Transverse colon (tissue), 4 donors: ENCODE data around the gene BMP6. TPM values are rescaled to one million over a fixed set of nuclear protein-coding genes. Genes with fewer than 3 reads are reported as not detected.

Experiments
- DNase-seq: peaks from one replicate; pipeline ENCODE4 v3.0.0-alpha.2; 2019
- H3K27ac ChIP-seq, 4 donors: fragments of 200-600 bp; sonication (generic); 2 replicates each; pipeline ENCODE4 v1.5.1; 2016 to 2018; ENCODE audit warnings: inconsistent platforms in 4 of 4
- H3K27me3 ChIP-seq: fragments of 200-600 bp; sonication (generic); 2 replicates; pipeline ENCODE4 v1.5.1; 2017; ENCODE audit warnings: inconsistent platforms
- H3K36me3 ChIP-seq, 4 donors: fragments of 200-600 bp; sonication (generic); 2 replicates each; pipeline ENCODE4 v1.5.1; 2017 to 2019; ENCODE audit warnings: inconsistent platforms in 4 of 4
- H3K4me1 ChIP-seq, 4 donors: fragments of 200-600 bp; sonication (generic); 2 replicates each; pipeline ENCODE4 v1.5.1; 2017 to 2020; ENCODE audit warnings: inconsistent platforms in 4 of 4
- H3K4me3 ChIP-seq, 4 donors: fragments of 200-600 bp; sonication (generic); 1 replicate in 1 of 4; 2 replicates in 3 of 4; pipeline versions ENCODE4 v1.5.1 to v1.6.1; 2017 to 2019; ENCODE audit warnings: inconsistent platforms in 4 of 4
- H3K9me3 ChIP-seq, 2 donors: fragments of 200-600 bp; sonication (generic); 2 replicates each; pipeline ENCODE4 v1.5.1; 2017 to 2019; ENCODE audit warnings: inconsistent platforms in 2 of 2
- EP300 ChIP-seq: sonication (generic); formaldehyde crosslinking; IDR thresholded peaks from one replicate; pipeline ENCODE4 v1.6.1; 2017; ENCODE audit warnings: antibody characterized with exemption, low read depth
- POLR2A ChIP-seq: fragments of 450-650 bp; IDR thresholded peaks from one replicate; pipeline ENCODE4 v1.6.1; 2016; ENCODE audit warnings: antibody characterized with exemption, mild to moderate bottlenecking, moderate library complexity
- POLR2AphosphoS5 ChIP-seq, 3 donors: sonication (generic); formaldehyde crosslinking; IDR thresholded peaks; one replicate each; pipeline ENCODE4 v1.6.1; 2016; ENCODE audit warnings: antibody characterized with exemption in 3 of 3
- WGBS, 2 donors: methylation state at CpG; one replicate each; pipeline ENCODE4 v1.1.5; 2018; ENCODE audit warnings: low coverage in 1 of 2; 5-methylcytosine and 5-hydroxymethylcytosine counted together
- in situ Hi-C, 4 donors: fragments of 200-750 bp; cut with MboI; loops; one replicate each; pipeline versions ENCODE4 v1.15.0 to v1.15.1; 2017; ENCODE audit warnings: low sequenced_read_pairs in 3 of 4, low pct_ligation_motif_present in 1 of 4, low pct_unique_long_range_greater_than_20kb in 1 of 4
- intact Hi-C: fragments of 100-400 bp; cut with DNase I; formaldehyde crosslinking; loops from one replicate; pipeline ENCODE4 v1.15.1; 2023; ENCODE audit warnings: low total_unique reads
- total RNA-seq, 4 donors: library from RNA; depleted of rRNA; stranded (reverse); fragments of >200 nt; gene quantifications; one replicate each; pipeline ENCODE4 v1.1.0, GENCODE V29; 2016
- TF ChIP-seq, protein P1 (sequence below), 5 experiments: fragments of 200-600 bp in 3 of 5; fragments of 450-650 bp in 2 of 5; sonication (generic) in 3 of 5; IDR thresholded peaks; 1 replicate in 2 of 5; 2 replicates in 3 of 5; pipeline ENCODE4 v1.5.1; 2016 to 2017; ENCODE audit warnings: antibody characterized with exemption in 5 of 5, inconsistent platforms in 3 of 5, mild to moderate bottlenecking in 2 of 5, moderate library complexity in 1 of 5

The BMP6 gene
- total RNA-seq, 4 donors from 2014 or later = 1.1 to 12.7 (median 6.7) TPM

DNA sequence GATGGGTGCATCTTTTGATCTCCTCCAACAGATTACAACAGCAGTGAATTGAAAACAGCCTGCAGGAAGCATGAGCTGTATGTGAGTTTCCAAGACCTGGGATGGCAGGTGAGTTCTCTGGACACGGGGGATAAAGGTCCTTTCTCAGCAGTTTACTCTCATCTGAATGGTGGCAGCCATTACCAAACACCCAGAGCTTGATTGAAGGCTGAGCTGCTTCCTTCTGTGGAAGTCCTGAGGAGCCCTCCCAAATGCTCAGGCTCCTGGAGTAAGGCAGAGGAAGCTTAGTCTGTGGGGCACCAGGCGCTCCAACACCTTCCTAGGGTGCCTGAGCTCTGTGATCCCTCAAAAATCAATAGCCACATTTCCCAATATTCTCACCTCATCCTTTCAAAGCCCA lies 153.1 kb downstream of the BMP6 start:
- Histone ChIP-seq H3K27ac (no peak overlapping the region), H3K27me3 (no peaks in the 10 kb centered on the region), H3K4me3 (no peak overlapping the region), H3K36me3 (peaks cover 0 to 30% (median 13%) of the 10 kb centered on the region in 4 donors), H3K9me3 (no peaks in the 10 kb centered on the region), H3K4me1 (no peaks in the 10 kb centered on the region)
- DNase-seq = no peak
- intact Hi-C loops = no loop called here
- 94 to 100% methylated on average over 1 to 2 of the region's 2 CpGs for WGBS, 2 donors
- TF ChIP-seq EP300 = no peak
- in situ Hi-C loops = no loop called here

DNA sequence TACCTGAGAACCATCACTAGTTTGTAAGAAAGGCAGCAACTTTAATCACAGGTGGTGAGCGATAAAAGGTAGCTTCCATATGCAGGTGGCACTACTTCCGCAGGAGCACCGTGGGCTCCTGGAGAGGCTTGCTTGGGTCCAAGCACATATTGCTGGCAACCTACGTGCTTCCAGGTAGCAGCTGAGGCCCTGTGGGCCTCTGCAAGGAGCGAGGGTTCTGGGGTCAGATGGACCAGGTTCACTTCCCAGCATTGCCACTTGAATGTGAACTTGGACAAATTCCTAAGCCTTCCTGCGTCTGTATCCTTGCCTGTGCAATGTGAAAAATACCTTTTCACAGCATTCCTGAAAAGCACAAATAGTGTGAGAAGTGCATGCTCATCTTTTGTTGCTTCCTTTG lies 153.7 kb downstream of the BMP6 start:
- TF ChIP-seq, protein P1, sequence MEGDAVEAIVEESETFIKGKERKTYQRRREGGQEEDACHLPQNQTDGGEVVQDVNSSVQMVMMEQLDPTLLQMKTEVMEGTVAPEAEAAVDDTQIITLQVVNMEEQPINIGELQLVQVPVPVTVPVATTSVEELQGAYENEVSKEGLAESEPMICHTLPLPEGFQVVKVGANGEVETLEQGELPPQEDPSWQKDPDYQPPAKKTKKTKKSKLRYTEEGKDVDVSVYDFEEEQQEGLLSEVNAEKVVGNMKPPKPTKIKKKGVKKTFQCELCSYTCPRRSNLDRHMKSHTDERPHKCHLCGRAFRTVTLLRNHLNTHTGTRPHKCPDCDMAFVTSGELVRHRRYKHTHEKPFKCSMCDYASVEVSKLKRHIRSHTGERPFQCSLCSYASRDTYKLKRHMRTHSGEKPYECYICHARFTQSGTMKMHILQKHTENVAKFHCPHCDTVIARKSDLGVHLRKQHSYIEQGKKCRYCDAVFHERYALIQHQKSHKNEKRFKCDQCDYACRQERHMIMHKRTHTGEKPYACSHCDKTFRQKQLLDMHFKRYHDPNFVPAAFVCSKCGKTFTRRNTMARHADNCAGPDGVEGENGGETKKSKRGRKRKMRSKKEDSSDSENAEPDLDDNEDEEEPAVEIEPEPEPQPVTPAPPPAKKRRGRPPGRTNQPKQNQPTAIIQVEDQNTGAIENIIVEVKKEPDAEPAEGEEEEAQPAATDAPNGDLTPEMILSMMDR (IDR thresholded peaks at IDR 0.05) = no peak
- no peak for TF ChIP-seq POLR2AphosphoS5 (IDR thresholded peaks at IDR 0.05)
- TF ChIP-seq EP300 = no peak
- TF ChIP-seq POLR2A = no peak
- Histone ChIP-seq H3K27me3 (no peaks in the 10 kb centered on the region), H3K4me1 (no peaks in the 10 kb centered on the region), H3K27ac (no peak overlapping the region), H3K9me3 (no peaks in the 10 kb centered on the region), H3K4me3 (no peak overlapping the region), H3K36me3 (peaks cover 0 to 35% (median 16%) of the 10 kb centered on the region in 4 donors)
- intact Hi-C loops (no loop called here), in situ Hi-C loops (no loop called here)
- 67 to 89% methylated on average over 1 to 6 of the region's 6 CpGs for WGBS, 2 donors
- DNase-seq = no peak

DNA sequence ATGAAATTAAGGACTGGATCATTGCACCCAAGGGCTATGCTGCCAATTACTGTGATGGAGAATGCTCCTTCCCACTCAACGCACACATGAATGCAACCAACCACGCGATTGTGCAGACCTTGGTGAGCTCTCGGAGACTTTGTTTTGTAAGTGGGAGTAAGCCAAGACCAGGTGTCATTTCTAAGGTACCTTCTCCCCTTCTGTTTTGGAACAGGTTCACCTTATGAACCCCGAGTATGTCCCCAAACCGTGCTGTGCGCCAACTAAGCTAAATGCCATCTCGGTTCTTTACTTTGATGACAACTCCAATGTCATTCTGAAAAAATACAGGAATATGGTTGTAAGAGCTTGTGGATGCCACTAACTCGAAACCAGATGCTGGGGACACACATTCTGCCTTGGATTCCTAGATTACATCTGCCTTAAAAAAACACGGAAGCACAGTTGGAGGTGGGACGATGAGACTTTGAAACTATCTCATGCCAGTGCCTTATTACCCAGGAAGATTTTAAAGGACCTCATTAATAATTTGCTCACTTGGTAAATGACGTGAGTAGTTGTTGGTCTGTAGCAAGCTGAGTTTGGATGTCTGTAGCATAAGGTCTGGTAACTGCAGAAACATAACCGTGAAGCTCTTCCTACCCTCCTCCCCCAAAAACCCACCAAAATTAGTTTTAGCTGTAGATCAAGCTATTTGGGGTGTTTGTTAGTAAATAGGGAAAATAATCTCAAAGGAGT lies 154.2 kb downstream of the BMP6 start:
- TF ChIP-seq POLR2A (no peak), POLR2AphosphoS5 (IDR thresholded peaks at IDR 0.05) (no peak), EP300 (no peak)
- TF ChIP-seq, protein P1 (IDR thresholded peaks at IDR 0.05) = no peak
- intact Hi-C loops = no loop called here
- Histone ChIP-seq H3K27me3 (no peaks in the 10 kb centered on the region), H3K4me1 (no peaks in the 10 kb centered on the region), H3K36me3 (peaks cover 0 to 40% (median 16%) of the 10 kb centered on the region in 4 donors), H3K9me3 (no peaks in the 10 kb centered on the region), H3K27ac (no peak overlapping the region), H3K4me3 (no peak overlapping the region)
- whole genome bisulfite sequencing, 2 donors = 88% methylated on average over 13 of the region's 13 CpGs; no CpG with 5 or more reads in 1 of the 2 donors
- DNase-seq = no peak
- in situ Hi-C loops = no loop called here

DNA sequence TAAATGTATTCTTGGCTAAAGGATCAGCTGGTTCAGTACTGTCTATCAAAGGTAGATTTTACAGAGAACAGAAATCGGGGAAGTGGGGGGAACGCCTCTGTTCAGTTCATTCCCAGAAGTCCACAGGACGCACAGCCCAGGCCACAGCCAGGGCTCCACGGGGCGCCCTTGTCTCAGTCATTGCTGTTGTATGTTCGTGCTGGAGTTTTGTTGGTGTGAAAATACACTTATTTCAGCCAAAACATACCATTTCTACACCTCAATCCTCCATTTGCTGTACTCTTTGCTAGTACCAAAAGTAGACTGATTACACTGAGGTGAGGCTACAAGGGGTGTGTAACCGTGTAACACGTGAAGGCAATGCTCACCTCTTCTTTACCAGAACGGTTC lies 154.8 kb downstream of the BMP6 start:
- TF ChIP-seq EP300 = no peak
- TF ChIP-seq POLR2A = no peak
- no peak for TF ChIP-seq POLR2AphosphoS5 (IDR thresholded peaks at IDR 0.05)
- TF ChIP-seq, protein P1 (IDR thresholded peaks at IDR 0.05) = no peak
- Histone ChIP-seq H3K36me3 (peaks cover 0 to 43% (median 17%) of the 10 kb centered on the region in 4 donors), H3K27me3 (no peaks in the 10 kb centered on the region), H3K9me3 (no peaks in the 10 kb centered on the region), H3K4me1 (no peaks in the 10 kb centered on the region), H3K4me3 (no peak overlapping the region), H3K27ac (no peak overlapping the region)
- WGBS, 2 donors = 88 to 90% methylated on average over 6 to 9 of the region's 9 CpGs
- in situ Hi-C loops = no loop called here
- no peak for DNase-seq
- intact Hi-C loops = no loop called here
